ENCODE measurements around the gene KCNIP4.

Gene KCNIP4

GRCh38 chr4:21083413-21083812 lies 865.2 kb downstream of the KCNIP4 start:
- DNase-seq (ENCODE audit: low read depth in 1 of 2, low spot score in 1 of 2) = no peak
- Histone ChIP-seq H3K4me3 (replicated peaks; ENCODE audit: insufficient read depth, low read length) (no peak overlapping the region), H3K27ac (replicated peaks) (no peak overlapping the region), H3K27me3 (ENCODE audit: insufficient read depth, poor library complexity, severe bottlenecking) (no peaks in the 10 kb centered on the region)
- no peak for TF ChIP-seq GABPA (IDR thresholded peaks at IDR 0.05; ENCODE audit: low read depth)
- TF ChIP-seq POLR2AphosphoS5 (IDR thresholded peaks at IDR 0.05; ENCODE audit: low read depth) = no peak
- no peak for TF ChIP-seq SPI1 (IDR thresholded peaks at IDR 0.05; ENCODE audit: borderline replicate concordance, low read depth)
- no peak for TF ChIP-seq REST (IDR thresholded peaks at IDR 0.05; ENCODE audit: insufficient replicate concordance, low read depth)
- TF ChIP-seq CTCF (IDR thresholded peaks at IDR 0.05; ENCODE audit: insufficient read depth, low read length) = no peak

- Histone ChIP-seq H3K27me3 (ENCODE audit: insufficient read depth, poor library complexity, severe bottlenecking) (no peaks in the 10 kb centered on the region), H3K4me3 (replicated peaks; ENCODE audit: insufficient read depth, low read length) (no peak overlapping the region), H3K27ac (replicated peaks) (no peak overlapping the region)
- no peak for TF ChIP-seq REST (IDR thresholded peaks at IDR 0.05; ENCODE audit: insufficient replicate concordance, low read depth)
- DNase-seq (ENCODE audit: low read depth in 1 of 2, low spot score in 1 of 2) = no peak
Observed at GRCh38 chr4:21077967-21078366, 870.6 kb downstream of the KCNIP4 start.

- TF ChIP-seq CTCF (IDR thresholded peaks at IDR 0.05; ENCODE audit: insufficient read depth, low read length) (no peak), SPI1 (IDR thresholded peaks at IDR 0.05; ENCODE audit: borderline replicate concordance, low read depth) (no peak), POLR2AphosphoS5 (IDR thresholded peaks at IDR 0.05; ENCODE audit: low read depth) (no peak), GABPA (IDR thresholded peaks at IDR 0.05; ENCODE audit: low read depth) (no peak), REST (IDR thresholded peaks at IDR 0.05; ENCODE audit: insufficient replicate concordance, low read depth) (no peak)
- Histone ChIP-seq H3K27ac (replicated peaks) (no peak overlapping the region), H3K27me3 (ENCODE audit: insufficient read depth, poor library complexity, severe bottlenecking) (no peaks in the 10 kb centered on the region), H3K4me3 (replicated peaks; ENCODE audit: insufficient read depth, low read length) (no peak overlapping the region)
- DNase-seq (ENCODE audit: low read depth in 1 of 2, low spot score in 1 of 2) = no peak
Observed at GRCh38 chr4:21067351-21067750, 881.2 kb downstream of the KCNIP4 start.

- Histone ChIP-seq H3K27me3 (ENCODE audit: insufficient read depth, poor library complexity, severe bottlenecking) (no peaks in the 10 kb centered on the region), H3K4me3 (replicated peaks; ENCODE audit: insufficient read depth, low read length) (no peak overlapping the region), H3K27ac (replicated peaks) (no peak overlapping the region)
- TF ChIP-seq REST (IDR thresholded peaks at IDR 0.05; ENCODE audit: insufficient replicate concordance, low read depth) = no peak
- no peak for TF ChIP-seq SPI1 (IDR thresholded peaks at IDR 0.05; ENCODE audit: borderline replicate concordance, low read depth)
- TF ChIP-seq CTCF (IDR thresholded peaks at IDR 0.05; ENCODE audit: insufficient read depth, low read length) = no peak
- no peak for TF ChIP-seq POLR2AphosphoS5 (IDR thresholded peaks at IDR 0.05; ENCODE audit: low read depth)
- no peak for TF ChIP-seq GABPA (IDR thresholded peaks at IDR 0.05; ENCODE audit: low read depth)
- DNase-seq (ENCODE audit: low read depth in 1 of 2, low spot score in 1 of 2) = no peak
Observed at GRCh38 chr4:21061902-21062301, 886.7 kb downstream of the KCNIP4 start.

Measured in HL-60 (cell line).